SK-N-SH (cell line): ENCODE data around the gene EEFSEC. TPM values are rescaled to one million over a fixed set of nuclear protein-coding genes. Genes with fewer than 3 reads are reported as not detected.

ENCODE experiments used
- CTCF ChIA-PET: fragments of 300-600, 350-600 bp; formaldehyde crosslinking; extraction: SDS; loops from one replicate; lab custom pipeline; 2021; lab: Yijun Ruan, JAX
- POLR2A ChIA-PET: fragments of 350-600 bp; sonication (Branson Sonifier 250); formaldehyde crosslinking; extraction: SDS; loops from one replicate; lab custom pipeline; 2020; ENCODE audit warnings: antibody characterized with exemption, inconsistent platforms; lab: Yijun Ruan, JAX
- DNase-seq: peaks from one replicate; pipeline ENCODE4 v3.0.0; 2012
- H2AFZ ChIP-seq: fragments of 200-600 bp; sonication (generic); 2 replicates; pipeline ENCODE4 v1.8.1; 2016; ENCODE audit warnings: antibody characterized with exemption, mild to moderate bottlenecking, low read depth
- H3F3A ChIP-seq: fragments of 200-600 bp; sonication (generic); replicated peaks from 2 replicates; pipeline ENCODE3; 2016; ENCODE audit warnings: antibody characterized with exemption, mild to moderate bottlenecking; ENCODE audit not compliant: insufficient read depth
- H3K27ac ChIP-seq, 2 experiments: fragments of 200-500 bp in 1 of 2; fragments of 200-600 bp in 1 of 2; sonication (Bioruptor generic) in 1 of 2; sonication (generic), shearing (Covaris generic) in 1 of 2; 2 replicates each; pipeline versions ENCODE4 v1.5.1 to v1.6.1; 2014 to 2016; ENCODE audit warnings: low read depth in 2 of 2, inconsistent platforms in 1 of 2, low read length in 1 of 2, mild to moderate bottlenecking in 1 of 2, mixed read lengths in 1 of 2
- H3K27me3 ChIP-seq: fragments of 200-600 bp; sonication (generic), shearing (Covaris generic); 2 replicates; pipeline ENCODE4 v1.6.1; 2016; ENCODE audit warnings: mixed run types; ENCODE audit not compliant: insufficient read depth
- H3K36me3 ChIP-seq, 2 experiments: fragments of 200-500 bp in 1 of 2; fragments of 200-600 bp in 1 of 2; sonication (Bioruptor generic) in 1 of 2; sonication (generic) in 1 of 2; replicated peaks in 1 of 2; 2 replicates each; pipeline versions ENCODE3 to v1.5.1; 2014 to 2016; ENCODE audit warnings: low read length in 1 of 2, mild to moderate bottlenecking in 1 of 2; ENCODE audit not compliant: insufficient read depth in 2 of 2, control insufficient read depth in 1 of 2
- H3K4me1 ChIP-seq, 2 experiments: fragments of 200-500 bp in 1 of 2; fragments of 200-600 bp in 1 of 2; sonication (Bioruptor generic) in 1 of 2; sonication (generic), shearing (Covaris generic) in 1 of 2; 2 replicates each; pipeline versions ENCODE4 v1.5.1 to v1.6.1; 2014 to 2016; ENCODE audit warnings: low read depth in 1 of 2, low read length in 1 of 2, mixed run types in 1 of 2; ENCODE audit not compliant: insufficient read depth in 2 of 2, control insufficient read depth in 1 of 2
- H3K4me2 ChIP-seq: fragments of 200-600 bp; sonication (generic), shearing (Covaris generic); 2 replicates; pipeline ENCODE4 v1.6.1; 2017; ENCODE audit warnings: mixed run types
- H3K4me3 ChIP-seq, 2 experiments: fragments of 200-500 bp in 1 of 2; fragments of 200-600 bp in 1 of 2; sonication (Bioruptor generic) in 1 of 2; sonication (generic), shearing (Covaris generic) in 1 of 2; 2 replicates each; pipeline versions ENCODE4 v1.5.1 to v1.8.1; 2014 to 2016; ENCODE audit warnings: low read depth in 2 of 2, inconsistent platforms in 1 of 2, low read length in 1 of 2, mild to moderate bottlenecking in 1 of 2, mixed read lengths in 1 of 2, moderate library complexity in 1 of 2
- H3K79me2 ChIP-seq: fragments of 200-600 bp; sonication (generic); 2 replicates; pipeline ENCODE4 v1.8.1; 2017; ENCODE audit warnings: mild to moderate bottlenecking; ENCODE audit not compliant: insufficient read depth
- H3K9ac ChIP-seq: fragments of 200-600 bp; sonication (generic); 2 replicates; pipeline ENCODE4 v1.6.1; 2017; ENCODE audit warnings: mixed run types
- H3K9me2 ChIP-seq: fragments of 200-600 bp; sonication (generic); 2 replicates; pipeline ENCODE4 v1.6.1; 2017; ENCODE audit warnings: mixed run types
- H3K9me3 ChIP-seq: fragments of 200-600 bp; sonication (generic); 2 replicates; pipeline ENCODE4 v1.6.1; 2017; ENCODE audit warnings: mixed run types, mild to moderate bottlenecking, moderate library complexity
- H4K20me1 ChIP-seq: fragments of 200-600 bp; sonication (generic); 2 replicates; pipeline ENCODE4 v1.6.1; 2017; ENCODE audit warnings: mild to moderate bottlenecking, mixed run types; ENCODE audit not compliant: insufficient read depth
- CTCF ChIP-seq: fragments of 200-600 bp; sonication (generic); IDR thresholded peaks from 2 replicates; pipeline ENCODE4 v1.6.1; 2017; ENCODE audit warnings: antibody characterized with exemption, mild to moderate bottlenecking, moderate library complexity
- ELF1 ChIP-seq: IDR thresholded peaks from 2 replicates; pipeline ENCODE4 v1.4.0; 2012
- EZH2phosphoT487 ChIP-seq: fragments of 200-600 bp; sonication (generic); IDR thresholded peaks from 2 replicates; pipeline ENCODE4 v1.6.1; 2017; ENCODE audit warnings: low read depth, mixed run types, mild to moderate bottlenecking, antibody characterized with exemption, moderate library complexity, borderline replicate concordance
- FOXM1 ChIP-seq: IDR thresholded peaks from 2 replicates; pipeline ENCODE4 v1.4.0; 2012; ENCODE audit warnings: low read depth, mild to moderate bottlenecking
- GABPA ChIP-seq: IDR thresholded peaks from 2 replicates; pipeline ENCODE4 v1.4.0; 2012; ENCODE audit warnings: low read depth, mild to moderate bottlenecking
- GATA2 ChIP-seq: sonication (generic); formaldehyde crosslinking; IDR thresholded peaks from 2 replicates; pipeline ENCODE4 v1.5.0; 2020; ENCODE audit warnings: mild to moderate bottlenecking, missing genetic modification reagents
- JUND ChIP-seq: IDR thresholded peaks from 2 replicates; pipeline ENCODE4 v1.4.0; 2012
- MEF2A ChIP-seq: IDR thresholded peaks from 2 replicates; pipeline ENCODE4 v1.4.0; 2012; ENCODE audit warnings: low read depth, borderline replicate concordance
- NFIC ChIP-seq: IDR thresholded peaks from 2 replicates; pipeline ENCODE4 v1.4.0; 2012; ENCODE audit warnings: borderline replicate concordance
- POLR2AphosphoS5 ChIP-seq: IDR thresholded peaks from 2 replicates; pipeline ENCODE4 v1.6.1; 2012; ENCODE audit warnings: low read depth, low read length
- RCOR1 ChIP-seq: fragments of 150-350 bp; IDR thresholded peaks from 2 replicates; pipeline ENCODE4 v1.6.1; 2017; ENCODE audit warnings: antibody characterized with exemption, low read length
- RFX5 ChIP-seq: IDR thresholded peaks from 2 replicates; pipeline ENCODE4 v1.6.1; 2012; ENCODE audit warnings: mild to moderate bottlenecking, improper control_type of control experiment, low read length
- RXRA ChIP-seq: IDR thresholded peaks from 2 replicates; pipeline ENCODE4 v1.4.0; 2012; ENCODE audit warnings: low read depth, mild to moderate bottlenecking, borderline replicate concordance
- SIN3A ChIP-seq: IDR thresholded peaks from 2 replicates; pipeline ENCODE4 v1.6.1; 2012; ENCODE audit warnings: low read depth, mild to moderate bottlenecking, low read length, moderate library complexity, borderline replicate concordance
- TEAD4 ChIP-seq: IDR thresholded peaks from 2 replicates; pipeline ENCODE4 v1.4.0; 2012; ENCODE audit warnings: mild to moderate bottlenecking, borderline replicate concordance; ENCODE audit not compliant: insufficient read depth
- WGBS: methylation state at CpG from one replicate; pipeline ENCODE4 v1.1.6; 2017; ENCODE audit warnings: low lambda C conversion rate; 5-methylcytosine and 5-hydroxymethylcytosine counted together
- polyA plus RNA-seq, 3 experiments: library from polyadenylated mRNA; depleted of rRNA; stranded (reverse); fragments of >200 nt; gene quantifications; 2 replicates each; pipeline ENCODE4 v1.2.3, GENCODE V29; 2012

EEFSEC gene
- polyA plus RNA-seq, 1 of the 3 experiments (the other 2 are of a cell fraction), result 12.4 TPM

GRCh38 chr3:128217702-128218547 is 64.6 kb downstream of the EEFSEC start:
- CTCF ChIA-PET, result interaction anchor here (0.8 to 1.0 kb wide), 4 partner anchors 10 to 123 kb away, joined by 3 to 6 read pairs (median 3); no protein-coding TSS in a partner anchor
- 74% methylated on average over 6 of the region's 6 CpGs for WGBS
- no peak overlapping the region for H3K9ac ChIP-seq
- H3K9me3 ChIP-seq, result no peaks in the 10 kb centered on the region; the same call in 1 of the 2 replicates
- peaks cover 10 to 37% of the 10 kb centered on the region in 2 experiments; a peak in 3 of 4 replicates for H3K4me1 ChIP-seq
- no peak overlapping the region for H2AFZ ChIP-seq
- no peaks in the 10 kb centered on the region for H3K9me2 ChIP-seq
- H3K4me2 ChIP-seq, result no peak overlapping the region
- H3K4me3 ChIP-seq, result no peak overlapping the region
- H3K36me3 ChIP-seq, result no peaks in the 10 kb centered on the region
- H4K20me1 ChIP-seq, result no peaks in the 10 kb centered on the region
- peak; percentile 41 for DNase-seq
- peak overlapping the region; percentile 35 to 96; a peak in 3 of 4 replicates for H3K27ac ChIP-seq
- no peaks in the 10 kb centered on the region for H3F3A ChIP-seq
- TF ChIP-seq RCOR1, result 0 out of 2 replicates have a peak, but pooled peaks have one; percentile 20
- 0 out of 2 replicates have a peak, but pooled peaks have one; percentile 16 for TF ChIP-seq GATA2 (CRISPR knock-in tag)
- no peak for TF ChIP-seq FOXM1
- no peaks in the 10 kb centered on the region for H3K27me3 ChIP-seq
- POLR2A ChIA-PET, result no interaction called here
- peaks cover 3% of the 10 kb centered on the region; the same call in 1 of the 2 replicates for H3K79me2 ChIP-seq

- Histone ChIP-seq H3F3A (no peaks in the 10 kb centered on the region), H3K27me3 (no peaks in the 10 kb centered on the region), H3K4me1 (peaks cover 10 to 37% of the 10 kb centered on the region in 2 experiments; a peak in 3 of 4 replicates), H2AFZ (no peak overlapping the region), H3K9me3 (no peaks in the 10 kb centered on the region; the same call in 1 of the 2 replicates), H3K9me2 (no peaks in the 10 kb centered on the region), H3K36me3 (no peaks in the 10 kb centered on the region), H4K20me1 (no peaks in the 10 kb centered on the region), H3K9ac (no peak overlapping the region), H3K4me3 (no peak overlapping the region), H3K79me2 (peaks cover 3% of the 10 kb centered on the region; the same call in 1 of the 2 replicates), H3K4me2 (no peak overlapping the region), H3K27ac (peak overlapping the region; percentile 35 to 96; a peak in 3 of 4 replicates)
- DNase-seq, result no peak
- ChIA-PET POLR2A (no interaction called here), CTCF (interaction anchor here (0.8 to 1.0 kb wide), 4 partner anchors 9 to 122 kb away, joined by 3 to 6 read pairs (median 3); no protein-coding TSS in a partner anchor)
- TF ChIP-seq ELF1, result no peak
- TF ChIP-seq SIN3A, result no peak
- TF ChIP-seq RCOR1, result no peak
- no peak for TF ChIP-seq GABPA
- TF ChIP-seq EZH2phosphoT487, result no peak
- TF ChIP-seq GATA2 (CRISPR knock-in tag), result no peak
- TF ChIP-seq JUND, result no peak
- no peak for TF ChIP-seq MEF2A
- TF ChIP-seq TEAD4, result no peak
- TF ChIP-seq POLR2AphosphoS5, result no peak
- TF ChIP-seq RFX5, result no peak
- TF ChIP-seq CTCF, result no peak
- TF ChIP-seq NFIC, result no peak
- TF ChIP-seq RXRA, result no peak
- 95% methylated on average over 12 of the region's 13 CpGs for WGBS
Observed at GRCh38 chr3:128218548-128219257, 65.4 kb downstream of the EEFSEC start.
